K562 (cell line): ENCODE results near the gene COX14. TPM values are rescaled to one million over a fixed set of nuclear protein-coding genes. Genes with fewer than 3 reads are reported as not detected.

Experiments used
- ATAC-seq: fragments of 200-7000 bp; cut with Tn5 transposase; 3 replicates; pipeline ENCODE4 v1.9.1; 2020; ENCODE audit warnings: moderate library complexity
- BruUV-seq: library from RNA; stranded (reverse); fragments of 400-500 nt; replicated peaks from 2 replicates; lab custom pipeline; 2021; lab: Mats Ljungman, UMichigan
- CTCF ChIA-PET: fragments of 300-600 bp; formaldehyde crosslinking; extraction: SDS; loops from one replicate; lab custom pipeline; 2021; ENCODE audit warnings: low intra/inter-chr PET ratio; lab: Yijun Ruan, JAX
- POLR2A ChIA-PET: fragments of 300-600, 350-650 bp; sonication (Branson Sonifier 250); formaldehyde crosslinking; extraction: SDS; loops from one replicate; lab custom pipeline; 2021; ENCODE audit warnings: antibody characterized with exemption, inconsistent platforms; lab: Yijun Ruan, JAX
- DNase-seq, 4 experiments: peaks; one replicate each; pipeline versions ENCODE4 v3.0.0 to v3.0.0-alpha.2; 2011 to 2018; ENCODE audit warnings: low spot score in 3 of 4, mixed read lengths in 3 of 4; ENCODE audit errors: extremely low read depth in 1 of 4
- FAIRE-seq: peaks from 2 replicates; lab custom pipeline; 2011; peaks lifted over from hg19 to GRCh38; lab: Jason Lieb, UNC
- H2AFZ ChIP-seq: 2 replicates; pipeline ENCODE4 v1.6.0; 2011; ENCODE audit warnings: low read depth, low read length, control low read depth, inconsistent platforms
- H3K27ac ChIP-seq: fragments of 200-600 bp; 3 replicates; pipeline ENCODE4 v1.8.0; 2011; ENCODE audit warnings: low read depth, mild to moderate bottlenecking, control low read depth, inconsistent platforms, low read length, moderate library complexity, mixed read lengths; ENCODE audit errors: extremely low read depth
- H3K27me3 ChIP-seq, 2 experiments: fragments of 300-600 bp in 1 of 2; 2 replicates in 1 of 2; 3 replicates in 1 of 2; pipeline versions ENCODE4 v1.6.0 to v1.8.0; 2011; ENCODE audit warnings: inconsistent platforms in 2 of 2, low read length in 2 of 2, mild to moderate bottlenecking in 1 of 2, mixed read lengths in 1 of 2, moderate library complexity in 1 of 2; ENCODE audit not compliant: control insufficient read depth in 2 of 2, insufficient read depth in 2 of 2
- H3K36me3 ChIP-seq: fragments of 300-600 bp; 3 replicates; pipeline ENCODE4 v1.8.0; 2011; ENCODE audit warnings: mild to moderate bottlenecking, low read length, inconsistent platforms; ENCODE audit not compliant: control insufficient read depth, insufficient read depth
- H3K4me1 ChIP-seq, 2 experiments: fragments of 200-600 bp in 1 of 2; replicated peaks in 1 of 2; 2 replicates in 1 of 2; 3 replicates in 1 of 2; pipeline versions ENCODE4 v1.5.1 to v1.8.0; 2011; ENCODE audit warnings: inconsistent platforms in 2 of 2, low read length in 2 of 2, mild to moderate bottlenecking in 1 of 2, mixed read lengths in 1 of 2, moderate library complexity in 1 of 2; ENCODE audit not compliant: control insufficient read depth in 2 of 2, insufficient read depth in 2 of 2
- H3K4me2 ChIP-seq: 2 replicates; pipeline ENCODE4 v1.6.1; 2011; ENCODE audit warnings: low read length, control low read depth, inconsistent platforms, mixed read lengths; ENCODE audit not compliant: insufficient read depth
- H3K4me3 ChIP-seq: fragments of 200-600 bp; sonication (generic), shearing (Covaris generic); 2 replicates; pipeline ENCODE4 v1.5.1; 2016; ENCODE audit warnings: control low read depth, inconsistent platforms
- H3K79me2 ChIP-seq: fragments of 200-600 bp; 3 replicates; pipeline ENCODE4 v1.8.0; 2011; ENCODE audit warnings: low read length, inconsistent platforms; ENCODE audit not compliant: control insufficient read depth, insufficient read depth
- H3K9ac ChIP-seq, 2 experiments: 2 replicates each; pipeline versions ENCODE4 v1.6.0 to v1.6.1; 2011; ENCODE audit warnings: low read depth in 2 of 2, low read length in 2 of 2, control low read depth in 1 of 2, inconsistent platforms in 1 of 2, mild to moderate bottlenecking in 1 of 2, mixed read lengths in 1 of 2; ENCODE audit not compliant: insufficient read depth in 1 of 2
- H3K9me1 ChIP-seq: one replicate; pipeline ENCODE4 v1.6.0; 2011; ENCODE audit warnings: inconsistent platforms, mild to moderate bottlenecking, low read length, moderate library complexity; ENCODE audit not compliant: control insufficient read depth, insufficient read depth
- H3K9me3 ChIP-seq: replicated peaks from 2 replicates; pipeline ENCODE4 v1.5.1; 2011; ENCODE audit warnings: low read depth, low read length, inconsistent platforms; ENCODE audit not compliant: control insufficient read depth, insufficient read depth
- H4K20me1 ChIP-seq: replicated peaks from 2 replicates; pipeline ENCODE4 v1.6.1; 2011; ENCODE audit warnings: low read length, inconsistent platforms, mixed read lengths; ENCODE audit not compliant: control insufficient read depth, insufficient read depth
- ETV5 ChIP-seq: sonication (generic); formaldehyde crosslinking; IDR thresholded peaks from 2 replicates; pipeline ENCODE4 v1.4.0; 2020; ENCODE audit warnings: low read depth, mild to moderate bottlenecking, missing genetic modification reagents
- HBP1 ChIP-seq: fragments of 450-650 bp; formaldehyde crosslinking; IDR thresholded peaks from 2 replicates; pipeline ENCODE4 v1.4.0; 2022; ENCODE audit warnings: missing genetic modification characterization
- KAT8 ChIP-seq: fragments of 450-650 bp; IDR thresholded peaks from 2 replicates; pipeline ENCODE4 v1.6.1; 2016; ENCODE audit warnings: low read depth, mild to moderate bottlenecking
- MCM2 ChIP-seq: fragments of 450-650 bp; IDR thresholded peaks from 2 replicates; pipeline ENCODE4 v1.6.1; 2017; ENCODE audit warnings: low read depth, mild to moderate bottlenecking
- MXD1 ChIP-seq: fragments of 250-450 bp; sonication (Bioruptor Pico); IDR thresholded peaks from 2 replicates; pipeline ENCODE4 v1.8.0; 2021; ENCODE audit warnings: borderline replicate concordance, mild to moderate bottlenecking, moderate library complexity; ENCODE audit not compliant: poor library complexity, severe bottlenecking
- NR0B1 ChIP-seq: fragments of 450-650 bp; IDR thresholded peaks from one replicate; pipeline ENCODE4 v1.6.1; 2018; ENCODE audit warnings: mild to moderate bottlenecking, moderate library complexity; ENCODE audit not compliant: partially characterized antibody
- PURB ChIP-seq: sonication (generic); formaldehyde crosslinking; IDR thresholded peaks from 2 replicates; pipeline ENCODE4 v1.9.0; 2021; ENCODE audit warnings: low read depth, mild to moderate bottlenecking, missing genetic modification reagents
- SNAPC5 ChIP-seq: fragments of 250-450 bp; sonication (Bioruptor Pico); IDR thresholded peaks from 2 replicates; pipeline ENCODE4 v1.8.0; 2021; ENCODE audit warnings: moderate library complexity, mild to moderate bottlenecking, inconsistent platforms
- TSHZ1 ChIP-seq: fragments of 250-450 bp; sonication (Bioruptor Pico); IDR thresholded peaks from 2 replicates; pipeline ENCODE4 v1.4.0; 2020; ENCODE audit warnings: mild to moderate bottlenecking, moderate library complexity
- XRCC3 ChIP-seq: fragments of 450-650 bp; IDR thresholded peaks from 2 replicates; pipeline ENCODE4 v1.6.1; 2017; ENCODE audit warnings: mild to moderate bottlenecking, moderate library complexity
- ZC3H11A ChIP-seq: IDR thresholded peaks from 2 replicates; pipeline ENCODE4 v1.6.1; 2012; ENCODE audit warnings: low read depth, low read length, improper control_type of control experiment
- ZNF431 ChIP-seq: sonication (generic); formaldehyde crosslinking; IDR thresholded peaks from 2 replicates; pipeline ENCODE4 v1.8.0; 2022; ENCODE audit warnings: mild to moderate bottlenecking, missing genetic modification reagents
- WGBS: fragments of 100-300 bp; shearing (Covaris generic); methylation state at CpG from one replicate; pipeline ENCODE4 v1.1.6; 2016; ENCODE audit warnings: low coverage, mixed read lengths; ENCODE audit not compliant: insufficient coverage; ENCODE audit errors: missing lambda C conversion rate; 5-methylcytosine and 5-hydroxymethylcytosine counted together
- in situ Hi-C: fragments of 300-500 bp; cut with MboI; formaldehyde crosslinking; loops from 4 replicates; pipeline ENCODE4 v1.15.0; 2018; ENCODE audit warnings: inconsistent platforms, mixed read lengths
- intact Hi-C: fragments of 100-400 bp; cut with micrococcal nuclease; formaldehyde crosslinking; loops from 2 replicates; pipeline ENCODE4 v1.14.2; 2022
- polyA plus RNA-seq, 8 experiments: library from polyadenylated mRNA; depleted of rRNA in 4 of 8; stranded (reverse) in 5 of 8; unstranded in 3 of 8; fragments of >200 nt; fragmentation: Nextera tagmentation in 2 of 8; fragmentation: Illumina TruSeq in 1 of 8; extraction: Ambion mirVana in 2 of 8; extraction: Trizol in 1 of 8; gene quantifications; 2 replicates each; pipeline versions ENCODE4 v1.2.1 to v1.2.3, GENCODE V29; 2011 to 2014; ENCODE audit warnings: inconsistent platforms in 1 of 8, missing spikeins in 1 of 8
- total RNA-seq, 7 experiments: library from RNA; depleted of rRNA in 6 of 7; stranded (reverse); fragments of >200 nt in 6 of 7; fragmentation: Illumina TruSeq in 2 of 7; extraction: Trizol in 2 of 7; gene quantifications; 2 replicates each; pipeline versions ENCODE4 v1.2.1 to v1.2.3, GENCODE V29; 2011 to 2021; ENCODE audit warnings: low replicate concordance in 1 of 7

COX14 gene
- total and polyA plus RNA-seq, 9 of the 15 experiments (the other 6 are each of a cell fraction or from before 2014, with no cell fraction given) = 44.4 to 269 (median 53.4) TPM

GRCh38 chr12:50088577-50089335 is 23.3 kb upstream of the COX14 start (continued):
- TF ChIP-seq SNAPC5 (CRISPR knock-in tag) (no peak), ZNF431 (CRISPR knock-in tag) (no peak)
- TF ChIP-seq, all 486 proteins: peak for 11

GRCh38 chr12:50089730-50090129 is 22.3 kb upstream of the COX14 start:
- in situ Hi-C loops = no loop called here
- H2AFZ ChIP-seq = no peak overlapping the region
- no peaks in the 10 kb centered on the region for H3K27me3 ChIP-seq
- no peak for DNase-seq
- H3K4me1 ChIP-seq = peaks cover 5 to 7% of the 10 kb centered on the region in 2 experiments; a peak in 3 of 5 replicates
- CTCF ChIA-PET = interaction anchor here (2.3 kb wide), 1 partner anchor 86 kb away, joined by 24 read pairs; no protein-coding TSS in a partner anchor
- H3K9ac ChIP-seq = no peak overlapping the region; a peak in 1 of 4 replicates
- POLR2A ChIA-PET = no interaction called here
- H3K9me3 ChIP-seq = no peaks in the 10 kb centered on the region
- no TSS peak for BruUV-seq
- no peaks in the 10 kb centered on the region for H3K9me1 ChIP-seq
- peaks cover 8% of the 10 kb centered on the region for H3K79me2 ChIP-seq
- FAIRE-seq = no peak
- no peak overlapping the region for H3K27ac ChIP-seq
- no peak overlapping the region for H3K4me2 ChIP-seq
- no peak overlapping the region for H3K4me3 ChIP-seq
- intact Hi-C loops = loop anchor here (5.0 kb wide), 1 partner anchor 673 kb away; the partner anchor contains the start of gene ATF1
- WGBS = 97% methylated on average over 7 of the region's 7 CpGs
- peaks cover 5% of the 10 kb centered on the region for H4K20me1 ChIP-seq
- no peak for ATAC-seq
- H3K36me3 ChIP-seq = peaks cover 80% of the 10 kb centered on the region
- no peak for TF ChIP-seq ETV5
- TF ChIP-seq TSHZ1 = no peak
- no peak for TF ChIP-seq PURB (CRISPR knock-in tag)
- no peak for TF ChIP-seq ZC3H11A
- TF ChIP-seq MXD1 (CRISPR knock-in tag) = no peak
- TF ChIP-seq XRCC3 = no peak
- no peak for TF ChIP-seq NR0B1
- no peak for TF ChIP-seq KAT8
- no peak for TF ChIP-seq HBP1 (CRISPR knock-in tag)
- no peak for TF ChIP-seq MCM2
